ENCODE data around the gene PARD3B. TPM values are rescaled to one million over a fixed set of nuclear protein-coding genes. Genes with fewer than 3 reads are reported as not detected.

PARD3B gene
- total RNA-seq, 1 donor from 2014 or later, result 1.6 TPM

DNA sequence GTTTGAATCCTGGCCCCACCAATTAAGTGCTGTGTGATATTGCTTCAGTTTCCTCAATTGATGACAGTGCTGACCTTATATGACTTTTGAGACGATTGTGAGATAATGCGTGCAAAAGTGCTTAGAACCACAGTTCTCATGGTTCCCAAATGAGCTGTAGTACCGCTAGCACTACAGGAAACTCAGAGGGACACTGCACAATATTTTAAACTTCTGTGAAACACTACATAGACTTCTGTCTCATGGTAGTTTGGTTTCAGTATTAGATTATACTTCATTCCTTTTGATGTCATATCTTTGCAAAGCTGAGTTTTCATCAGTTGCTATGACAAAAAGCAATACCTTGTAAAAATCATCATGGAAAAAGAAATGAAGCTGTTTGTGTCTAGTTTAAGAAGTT is 368.0 kb downstream of the PARD3B start:
- no peak for FAIRE-seq
- TF ChIP-seq, protein P1, sequence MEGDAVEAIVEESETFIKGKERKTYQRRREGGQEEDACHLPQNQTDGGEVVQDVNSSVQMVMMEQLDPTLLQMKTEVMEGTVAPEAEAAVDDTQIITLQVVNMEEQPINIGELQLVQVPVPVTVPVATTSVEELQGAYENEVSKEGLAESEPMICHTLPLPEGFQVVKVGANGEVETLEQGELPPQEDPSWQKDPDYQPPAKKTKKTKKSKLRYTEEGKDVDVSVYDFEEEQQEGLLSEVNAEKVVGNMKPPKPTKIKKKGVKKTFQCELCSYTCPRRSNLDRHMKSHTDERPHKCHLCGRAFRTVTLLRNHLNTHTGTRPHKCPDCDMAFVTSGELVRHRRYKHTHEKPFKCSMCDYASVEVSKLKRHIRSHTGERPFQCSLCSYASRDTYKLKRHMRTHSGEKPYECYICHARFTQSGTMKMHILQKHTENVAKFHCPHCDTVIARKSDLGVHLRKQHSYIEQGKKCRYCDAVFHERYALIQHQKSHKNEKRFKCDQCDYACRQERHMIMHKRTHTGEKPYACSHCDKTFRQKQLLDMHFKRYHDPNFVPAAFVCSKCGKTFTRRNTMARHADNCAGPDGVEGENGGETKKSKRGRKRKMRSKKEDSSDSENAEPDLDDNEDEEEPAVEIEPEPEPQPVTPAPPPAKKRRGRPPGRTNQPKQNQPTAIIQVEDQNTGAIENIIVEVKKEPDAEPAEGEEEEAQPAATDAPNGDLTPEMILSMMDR (IDR thresholded peaks at IDR 0.05; ENCODE audit: insufficient read depth, low read length, severe bottlenecking), result no peak
- Histone ChIP-seq H3K36me3 (ENCODE audit: control insufficient read depth, insufficient read depth, low read length) (no peaks in the 10 kb centered on the region), H3K4me3 (ENCODE audit: low read depth, low read length) (no peak overlapping the region), H3K27me3 (ENCODE audit: control insufficient read depth, insufficient read depth, low read length) (no peaks in the 10 kb centered on the region)
- no peak for DNase-seq (ENCODE audit: low read depth)

DNA sequence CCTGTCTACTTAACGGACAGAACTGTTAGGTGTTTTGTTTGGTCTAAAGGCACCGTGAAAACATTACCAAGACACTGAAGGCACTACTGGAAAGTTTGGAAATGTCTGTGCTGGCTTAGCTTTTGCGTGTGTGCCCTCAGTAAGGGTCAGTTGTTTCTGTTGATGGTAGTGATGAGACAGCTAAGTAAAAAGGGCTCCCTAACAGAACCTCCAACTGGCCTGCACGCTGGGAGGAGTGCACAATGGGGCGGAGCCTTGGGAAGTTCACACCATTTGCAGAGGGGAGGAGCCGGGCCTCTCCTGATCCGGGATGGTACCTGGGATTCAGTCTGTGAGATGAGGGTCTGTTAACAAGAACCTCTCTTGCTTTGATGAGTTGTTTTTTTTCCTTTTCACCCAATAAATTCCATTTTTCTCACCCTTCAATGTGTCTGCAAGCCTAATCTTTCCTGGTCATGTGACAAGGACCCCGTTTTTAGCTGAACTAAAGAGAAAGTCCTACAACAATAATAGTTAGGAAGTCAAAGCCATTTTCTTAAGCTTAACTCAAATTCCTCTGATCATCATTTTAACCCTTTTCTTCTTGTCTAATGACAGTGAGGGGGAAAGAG is 368.7 kb downstream of the PARD3B start:
- no peaks in the 10 kb centered on the region for H3K36me3 ChIP-seq (ENCODE audit: control insufficient read depth, insufficient read depth, low read length)
- FAIRE-seq, result no peak
- no peaks in the 10 kb centered on the region for H3K27me3 ChIP-seq (ENCODE audit: control insufficient read depth, insufficient read depth, low read length)
- H3K4me3 ChIP-seq (ENCODE audit: low read depth, low read length), result no peak overlapping the region
- TF ChIP-seq, protein P1 (IDR thresholded peaks at IDR 0.05; ENCODE audit: insufficient read depth, low read length, severe bottlenecking), result no peak
- DNase-seq (ENCODE audit: low read depth), result no peak

DNA sequence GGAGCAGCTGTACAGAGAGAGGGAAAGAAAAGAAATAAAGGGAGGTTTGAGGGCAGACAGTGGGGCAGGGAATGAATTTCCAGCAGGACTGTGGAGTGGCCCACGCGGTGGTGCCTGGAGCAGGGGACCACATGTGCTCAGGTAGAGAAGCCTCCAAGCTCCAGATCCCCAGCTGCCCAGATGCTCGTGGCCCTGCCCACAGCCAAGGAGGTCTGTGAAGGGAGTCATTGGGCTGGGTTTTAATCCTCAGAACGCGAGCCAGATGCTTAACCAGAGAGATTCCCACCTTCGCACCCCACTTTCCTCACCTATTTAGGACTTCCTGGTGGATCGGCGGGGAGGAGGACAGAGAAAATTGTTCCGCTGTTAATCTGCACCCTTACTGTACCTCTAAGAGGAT is 369.4 kb downstream of the PARD3B start:
- TF ChIP-seq, protein P1 (IDR thresholded peaks at IDR 0.05; ENCODE audit: insufficient read depth, low read length, severe bottlenecking), result no peak
- DNase-seq (ENCODE audit: low read depth), result no peak
- no peaks in the 10 kb centered on the region for H3K27me3 ChIP-seq (ENCODE audit: control insufficient read depth, insufficient read depth, low read length)
- FAIRE-seq, result no peak
- H3K36me3 ChIP-seq (ENCODE audit: control insufficient read depth, insufficient read depth, low read length), result no peaks in the 10 kb centered on the region
- H3K4me3 ChIP-seq (ENCODE audit: low read depth, low read length), result no peak overlapping the region

DNA sequence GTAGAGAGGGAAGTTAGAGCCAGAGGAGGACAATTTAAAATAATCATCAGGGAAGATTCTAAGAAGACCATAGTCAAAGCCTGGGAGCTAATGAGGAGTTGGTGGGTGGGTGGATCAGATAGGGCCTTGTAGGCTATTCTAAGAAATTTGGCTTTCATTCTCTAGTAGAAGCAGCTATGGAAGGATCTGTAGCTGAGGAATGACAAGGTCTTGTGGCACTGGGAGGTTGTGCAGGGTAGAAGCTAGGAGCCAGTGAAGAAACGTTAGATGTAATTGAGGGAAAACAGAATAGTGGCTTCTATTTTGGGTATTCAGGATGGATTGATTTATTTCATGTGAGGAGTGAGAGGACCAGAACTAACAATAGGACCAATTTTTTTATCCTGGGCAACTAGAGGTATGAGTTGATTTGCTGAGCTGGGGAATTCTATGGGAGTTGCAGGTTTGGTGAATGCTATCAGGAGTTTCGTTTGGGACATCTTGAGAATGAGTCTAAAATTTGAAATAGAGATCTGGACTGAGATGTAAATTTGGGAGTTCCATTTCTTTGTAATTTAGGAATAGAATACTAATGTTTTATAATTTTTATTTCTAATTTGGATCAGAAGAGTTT is 371.9 kb downstream of the PARD3B start:
- no peak overlapping the region for H3K4me3 ChIP-seq (ENCODE audit: low read depth, low read length)
- FAIRE-seq, result no peak
- no peaks in the 10 kb centered on the region for H3K36me3 ChIP-seq (ENCODE audit: control insufficient read depth, insufficient read depth, low read length)
- no peak for DNase-seq (ENCODE audit: low read depth)
- TF ChIP-seq, protein P1 (IDR thresholded peaks at IDR 0.05; ENCODE audit: insufficient read depth, low read length, severe bottlenecking), result no peak
- no peaks in the 10 kb centered on the region for H3K27me3 ChIP-seq (ENCODE audit: control insufficient read depth, insufficient read depth, low read length)

DNA sequence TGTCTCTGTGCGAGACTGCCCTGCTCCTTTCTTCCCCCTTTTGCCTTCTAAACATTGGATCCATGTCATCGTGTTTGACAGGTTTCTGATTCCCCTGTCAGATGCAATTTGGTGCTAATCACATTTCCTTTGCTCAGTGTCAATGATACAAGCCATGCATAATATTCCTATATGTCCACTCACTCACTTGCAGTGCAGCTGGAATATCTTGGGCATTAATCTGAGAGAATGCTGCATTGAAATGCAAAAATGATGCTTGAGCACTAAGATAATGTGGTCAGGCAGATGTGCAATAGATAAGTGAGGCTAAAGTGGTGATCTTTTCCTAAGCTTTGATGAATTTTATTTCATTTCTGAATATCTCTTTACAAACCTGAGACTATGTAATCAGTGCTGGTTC is 375.5 kb downstream of the PARD3B start:
- FAIRE-seq (no peak), DNase-seq (ENCODE audit: low read depth) (no peak)
- Histone ChIP-seq H3K27me3 (ENCODE audit: control insufficient read depth, insufficient read depth, low read length) (no peaks in the 10 kb centered on the region), H3K4me3 (ENCODE audit: low read depth, low read length) (no peak overlapping the region), H3K36me3 (ENCODE audit: control insufficient read depth, insufficient read depth, low read length) (no peaks in the 10 kb centered on the region)
- TF ChIP-seq, protein P1 (IDR thresholded peaks at IDR 0.05; ENCODE audit: insufficient read depth, low read length, severe bottlenecking), result no peak

DNA sequence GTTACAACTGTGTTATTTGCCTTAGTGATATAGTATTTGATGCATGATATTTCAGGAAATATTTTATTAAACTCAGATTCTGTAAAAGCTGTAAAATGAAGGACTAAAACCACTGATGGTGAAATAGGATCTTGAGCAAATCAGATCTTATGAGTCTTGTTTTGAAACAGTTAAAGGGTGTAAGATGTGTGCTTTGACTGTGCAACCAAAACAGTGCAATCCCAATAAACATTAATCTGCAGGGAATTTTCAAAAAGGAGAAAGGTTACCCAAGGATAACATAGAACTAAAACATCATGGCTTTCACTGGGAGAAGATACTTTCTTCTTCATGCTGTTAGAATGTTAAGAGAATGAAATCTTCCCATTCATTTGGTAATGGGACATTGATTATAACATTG is 378.7 kb downstream of the PARD3B start:
- FAIRE-seq, result no peak
- no peaks in the 10 kb centered on the region for H3K36me3 ChIP-seq (ENCODE audit: control insufficient read depth, insufficient read depth, low read length)
- TF ChIP-seq, protein P1 (IDR thresholded peaks at IDR 0.05; ENCODE audit: insufficient read depth, low read length, severe bottlenecking), result no peak
- H3K27me3 ChIP-seq (ENCODE audit: control insufficient read depth, insufficient read depth, low read length), result no peaks in the 10 kb centered on the region
- DNase-seq (ENCODE audit: low read depth), result no peak
- no peak overlapping the region for H3K4me3 ChIP-seq (ENCODE audit: low read depth, low read length)

Measured in bronchial epithelial cell (primary cell).